ENCODE measurements around the gene PERM1. TPM values are rescaled to one million over a fixed set of nuclear protein-coding genes. Genes with fewer than 3 reads are reported as not detected.
"Not testable (repeated sequence)": the region's sequence is repeated elsewhere in the genome, so short reads cannot be mapped to it uniquely, and the experiment has no call there.

The PERM1 gene
- total RNA-seq, 2 donors from 2014 or later, result 0.80 to 3.9 TPM

GRCh38 chr1:1013922-1014648, 32.2 kb upstream of the PERM1 start:
- H3K27ac ChIP-seq, result peak overlapping the region; percentile 83 to 85
- no peaks in the 10 kb centered on the region for H3K9me3 ChIP-seq
- peaks cover 7% of the 10 kb centered on the region for H3K4me1 ChIP-seq (replicated peaks)
- no peaks in the 10 kb centered on the region for H3K27me3 ChIP-seq (replicated peaks; ENCODE audit: insufficient read depth)
- no peak for TF ChIP-seq POLR2AphosphoS5 (IDR thresholded peaks at IDR 0.05)
- no peak for TF ChIP-seq CTCF (IDR thresholded peaks at IDR 0.05)
- no peak for TF ChIP-seq POLR2A (IDR thresholded peaks at IDR 0.05)
- no peak for DNase-seq (ENCODE audit: low spot score)
- H3K4me3 ChIP-seq, result peak overlapping the region; percentile 48 to 53
- no peaks in the 10 kb centered on the region for H3K36me3 ChIP-seq
- intact Hi-C loops (cut with DNase I), result no loop called here
- 68% methylated on average over 37 of the region's 41 CpGs for whole genome bisulfite sequencing

GRCh38 chr1:1013105-1013921, 31.4 kb upstream of the PERM1 start, which contains the start of gene ISG15:
TSS of gene ISG15 (plus strand) at chr1:1013497. CDS start at chr1:1013574, 77 bp downstream.
- DNase-seq (ENCODE audit: low spot score), result peak; percentile 87
- Histone ChIP-seq H3K36me3 (no peaks in the 10 kb centered on the region), H3K4me3 (peak within 1 kb of the TSS; percentile 48 to 53), H3K4me1 (replicated peaks) (peaks cover 7% of the 10 kb centered on the region), H3K27me3 (replicated peaks; ENCODE audit: insufficient read depth) (no peaks in the 10 kb centered on the region), H3K27ac (peak within 1 kb of the TSS; percentile 83 to 85), H3K9me3 (no peaks in the 10 kb centered on the region)
- WGBS, result 4% methylated on average over 30 of the region's 30 CpGs
- intact Hi-C loops (cut with DNase I), result no loop called here
- TF ChIP-seq POLR2A (IDR thresholded peaks at IDR 0.05), result peak; percentile 92
- TF ChIP-seq POLR2AphosphoS5 (IDR thresholded peaks at IDR 0.05), result peak; percentile 99
- peak in 2 of 4 experiments; percentile 8 to 11 for TF ChIP-seq CTCF (IDR thresholded peaks at IDR 0.05)

- WGBS, result 60% methylated on average over 13 of the region's 13 CpGs
- DNase-seq (ENCODE audit: low spot score); H3K27me3 ChIP-seq (replicated peaks; ENCODE audit: insufficient read depth); H3K9me3 ChIP-seq; H3K36me3 ChIP-seq; intact Hi-C loops (cut with DNase I); H3K4me1 ChIP-seq (replicated peaks): not testable (repeated sequence)
- H3K4me3 ChIP-seq, result peak overlapping the region; percentile 48 to 53
- peak overlapping the region; percentile 83 to 85 for H3K27ac ChIP-seq
Measured at GRCh38 chr1:1012736-1013104, 30.8 kb upstream of the PERM1 start.

- Histone ChIP-seq H3K4me3 (no peak overlapping the region), H3K9me3 (no peaks in the 10 kb centered on the region), H3K27ac (no peak overlapping the region), H3K4me1 (replicated peaks) (peaks cover 7% of the 10 kb centered on the region), H3K27me3 (replicated peaks; ENCODE audit: insufficient read depth) (no peaks in the 10 kb centered on the region), H3K36me3 (no peaks in the 10 kb centered on the region)
- 87% methylated on average over 14 of the region's 14 CpGs for WGBS
- TF ChIP-seq CTCF (IDR thresholded peaks at IDR 0.05), result no peak
- TF ChIP-seq POLR2A (IDR thresholded peaks at IDR 0.05), result no peak
- no peak for TF ChIP-seq POLR2AphosphoS5 (IDR thresholded peaks at IDR 0.05)
- intact Hi-C loops (cut with DNase I), result no loop called here
- no peak for DNase-seq (ENCODE audit: low spot score)
Measured at GRCh38 chr1:1011396-1011949, 29.6 kb upstream of the PERM1 start.

GRCh38 chr1:1010131-1010530, 28.2 kb upstream of the PERM1 start:
- H3K27me3 ChIP-seq (replicated peaks; ENCODE audit: insufficient read depth); H3K36me3 ChIP-seq; intact Hi-C loops (cut with DNase I); H3K9me3 ChIP-seq; H3K27ac ChIP-seq; DNase-seq (ENCODE audit: low spot score); H3K4me3 ChIP-seq: not testable (repeated sequence)
- peaks cover 12% of the 10 kb centered on the region for H3K4me1 ChIP-seq (replicated peaks)
- 95% methylated on average over 8 of the region's 8 CpGs for WGBS

Measured in prostate gland (tissue), 2 donors.